ENCODE results near the gene MRPL22.
"Not testable (repeated sequence)": the region's sequence is repeated elsewhere in the genome, so short reads cannot be mapped to it uniquely, and the experiment has no call there.

MRPL22 gene

DNA sequence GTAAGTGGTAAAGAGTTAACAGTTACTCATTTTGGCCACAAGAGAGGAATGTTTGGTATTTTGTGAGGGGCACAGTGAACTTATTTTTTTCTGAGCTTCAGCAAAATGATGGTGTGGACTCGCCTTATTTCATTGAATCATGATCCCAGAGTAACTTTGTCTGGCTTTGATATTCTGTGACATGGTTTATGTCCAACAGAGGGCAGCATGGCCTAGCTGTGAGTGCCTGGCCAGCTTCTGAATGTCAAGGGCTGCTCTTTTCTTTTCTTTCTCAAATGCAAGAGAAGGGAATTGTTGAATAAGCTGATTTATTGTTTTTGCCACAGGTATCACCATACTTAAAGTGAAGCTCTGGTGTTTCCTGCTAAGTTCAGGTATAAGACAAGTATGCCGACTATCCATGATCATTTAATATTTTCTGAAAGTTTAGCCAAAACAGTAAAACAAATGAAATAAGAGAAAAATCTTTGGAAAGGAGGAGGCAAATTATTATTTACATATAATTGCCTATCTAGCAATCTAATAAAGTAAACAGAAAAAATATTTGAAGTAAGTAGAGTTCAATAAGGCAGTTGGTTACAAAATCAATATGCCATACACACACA lies 31.7 kb downstream of the MRPL22 start:
- Histone ChIP-seq H3K36me3 (ENCODE audit: control insufficient read depth in 2 of 2, insufficient read depth in 1 of 2, low read length in 2 of 2) (peaks cover 0 to 15% of the 10 kb centered on the region in 2 experiments; a peak in 1 of 3 replicates), H3K9me3 (ENCODE audit: control insufficient read depth, insufficient read depth, low read depth, low read length) (no peaks in the 10 kb centered on the region), H3K27ac (ENCODE audit: extremely low read depth, low read depth, low read length) (no peak overlapping the region), H3K4me3 (ENCODE audit: low read depth, low read length) (no peak overlapping the region), H3K4me1 (ENCODE audit: control insufficient read depth, insufficient read depth, low read length) (no peaks in the 10 kb centered on the region)
- ChIA-PET CTCF (interaction anchor here (0.6 to 3.5 kb wide), 19 partner anchors 8 to 1714 kb away, joined by 3 to 25 read pairs (median 3); no protein-coding TSS in a partner anchor), POLR2A (interaction anchor here (0.7 kb wide), 1 partner anchor 55 kb away, joined by 3 read pairs; no protein-coding TSS in a partner anchor)
- TF ChIP-seq ZNF654 (tag by site-specific recombination; IDR thresholded peaks at IDR 0.05; ENCODE audit: low read depth) (peak; percentile 32), ZNF658 (tag by site-specific recombination; IDR thresholded peaks at IDR 0.05) (no peak), MEIS1 (CRISPR knock-in tag; IDR thresholded peaks at IDR 0.05; ENCODE audit: borderline replicate concordance) (no peak), ZNF274 (IDR thresholded peaks at IDR 0.05; ENCODE audit: low read length) (no peak), ZNF274 (tag by site-specific recombination; IDR thresholded peaks at IDR 0.05; ENCODE audit: borderline replicate concordance) (no peak), FEZF1 (tag by site-specific recombination; IDR thresholded peaks at IDR 0.05) (0 out of 2 replicates have a peak, but pooled peaks have one; percentile 50), ZBTB17 (tag by site-specific recombination; IDR thresholded peaks at IDR 0.05) (peak; percentile 34; the same call in 1 of the 2 replicates), ZNF24 (tag by site-specific recombination; IDR thresholded peaks at IDR 0.05) (no peak)
- TF ChIP-seq, protein P1, sequence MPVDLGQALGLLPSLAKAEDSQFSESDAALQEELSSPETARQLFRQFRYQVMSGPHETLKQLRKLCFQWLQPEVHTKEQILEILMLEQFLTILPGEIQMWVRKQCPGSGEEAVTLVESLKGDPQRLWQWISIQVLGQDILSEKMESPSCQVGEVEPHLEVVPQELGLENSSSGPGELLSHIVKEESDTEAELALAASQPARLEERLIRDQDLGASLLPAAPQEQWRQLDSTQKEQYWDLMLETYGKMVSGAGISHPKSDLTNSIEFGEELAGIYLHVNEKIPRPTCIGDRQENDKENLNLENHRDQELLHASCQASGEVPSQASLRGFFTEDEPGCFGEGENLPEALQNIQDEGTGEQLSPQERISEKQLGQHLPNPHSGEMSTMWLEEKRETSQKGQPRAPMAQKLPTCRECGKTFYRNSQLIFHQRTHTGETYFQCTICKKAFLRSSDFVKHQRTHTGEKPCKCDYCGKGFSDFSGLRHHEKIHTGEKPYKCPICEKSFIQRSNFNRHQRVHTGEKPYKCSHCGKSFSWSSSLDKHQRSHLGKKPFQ (tag by site-specific recombination; IDR thresholded peaks at IDR 0.05): no peak
- TF ChIP-seq, protein P2, sequence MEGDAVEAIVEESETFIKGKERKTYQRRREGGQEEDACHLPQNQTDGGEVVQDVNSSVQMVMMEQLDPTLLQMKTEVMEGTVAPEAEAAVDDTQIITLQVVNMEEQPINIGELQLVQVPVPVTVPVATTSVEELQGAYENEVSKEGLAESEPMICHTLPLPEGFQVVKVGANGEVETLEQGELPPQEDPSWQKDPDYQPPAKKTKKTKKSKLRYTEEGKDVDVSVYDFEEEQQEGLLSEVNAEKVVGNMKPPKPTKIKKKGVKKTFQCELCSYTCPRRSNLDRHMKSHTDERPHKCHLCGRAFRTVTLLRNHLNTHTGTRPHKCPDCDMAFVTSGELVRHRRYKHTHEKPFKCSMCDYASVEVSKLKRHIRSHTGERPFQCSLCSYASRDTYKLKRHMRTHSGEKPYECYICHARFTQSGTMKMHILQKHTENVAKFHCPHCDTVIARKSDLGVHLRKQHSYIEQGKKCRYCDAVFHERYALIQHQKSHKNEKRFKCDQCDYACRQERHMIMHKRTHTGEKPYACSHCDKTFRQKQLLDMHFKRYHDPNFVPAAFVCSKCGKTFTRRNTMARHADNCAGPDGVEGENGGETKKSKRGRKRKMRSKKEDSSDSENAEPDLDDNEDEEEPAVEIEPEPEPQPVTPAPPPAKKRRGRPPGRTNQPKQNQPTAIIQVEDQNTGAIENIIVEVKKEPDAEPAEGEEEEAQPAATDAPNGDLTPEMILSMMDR (tag by site-specific recombination; IDR thresholded peaks at IDR 0.05): peak; percentile 52; the same call in 1 of the 2 replicates

DNA sequence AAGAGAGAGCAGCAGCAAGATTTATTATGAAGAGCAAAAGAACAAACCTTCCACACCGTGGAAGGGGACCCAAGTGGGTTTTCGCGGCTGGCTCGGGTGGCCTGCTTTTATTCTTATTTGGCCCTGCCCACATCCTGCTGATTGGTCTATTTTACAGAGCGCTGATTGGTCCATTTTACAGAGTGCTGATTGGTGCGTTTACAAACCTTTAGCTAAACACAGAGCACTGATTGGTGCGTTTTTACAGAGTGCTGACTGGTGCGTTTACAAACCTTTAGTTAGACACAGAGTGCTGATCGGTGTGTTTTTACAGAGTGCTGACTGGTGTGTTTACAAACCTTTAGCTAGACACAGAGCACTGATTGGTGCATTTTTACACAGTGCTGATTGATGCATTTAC lies 35.2 kb downstream of the MRPL22 start:
- not testable (repeated sequence) for H3K36me3 ChIP-seq (ENCODE audit: control insufficient read depth in 2 of 2, insufficient read depth in 1 of 2, low read length in 2 of 2); H3K27ac ChIP-seq (ENCODE audit: extremely low read depth, low read depth, low read length); H3K4me3 ChIP-seq (ENCODE audit: low read depth, low read length); H3K4me1 ChIP-seq (ENCODE audit: control insufficient read depth, insufficient read depth, low read length); H3K9me3 ChIP-seq (ENCODE audit: control insufficient read depth, insufficient read depth, low read depth, low read length)
- ChIA-PET CTCF (interaction anchor here (0.7 to 1.3 kb wide), 2 partner anchors 29 to 747 kb away, joined by 3 read pairs; no protein-coding TSS in a partner anchor), POLR2A (interaction anchor here (0.6 kb wide), 1 partner anchor 23 kb away, joined by 4 read pairs; no protein-coding TSS in a partner anchor)

DNA sequence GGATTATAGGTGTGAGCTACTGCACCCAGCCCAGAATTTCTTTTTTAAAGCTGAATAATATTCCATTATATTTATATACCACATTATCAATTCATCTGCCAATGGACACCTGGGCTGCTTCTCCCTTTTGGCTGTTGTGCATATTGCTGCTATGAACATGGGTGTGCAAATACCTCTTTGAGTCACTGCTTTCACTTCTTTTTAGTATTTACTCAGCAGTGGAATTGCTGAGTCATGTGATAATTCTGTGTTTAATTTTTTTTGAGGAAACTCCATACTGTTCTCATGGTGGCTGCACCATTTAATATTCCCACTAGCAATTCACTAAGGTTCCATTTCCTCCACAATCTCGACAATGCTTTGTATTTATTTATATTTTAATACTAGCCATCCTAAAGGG lies 36.5 kb downstream of the MRPL22 start:
- no peaks in the 10 kb centered on the region for H3K9me3 ChIP-seq (ENCODE audit: control insufficient read depth, insufficient read depth, low read depth, low read length)
- H3K36me3 ChIP-seq (ENCODE audit: control insufficient read depth in 2 of 2, insufficient read depth in 1 of 2, low read length in 2 of 2): no peaks in the 10 kb centered on the region
- TF ChIP-seq, protein P3, sequence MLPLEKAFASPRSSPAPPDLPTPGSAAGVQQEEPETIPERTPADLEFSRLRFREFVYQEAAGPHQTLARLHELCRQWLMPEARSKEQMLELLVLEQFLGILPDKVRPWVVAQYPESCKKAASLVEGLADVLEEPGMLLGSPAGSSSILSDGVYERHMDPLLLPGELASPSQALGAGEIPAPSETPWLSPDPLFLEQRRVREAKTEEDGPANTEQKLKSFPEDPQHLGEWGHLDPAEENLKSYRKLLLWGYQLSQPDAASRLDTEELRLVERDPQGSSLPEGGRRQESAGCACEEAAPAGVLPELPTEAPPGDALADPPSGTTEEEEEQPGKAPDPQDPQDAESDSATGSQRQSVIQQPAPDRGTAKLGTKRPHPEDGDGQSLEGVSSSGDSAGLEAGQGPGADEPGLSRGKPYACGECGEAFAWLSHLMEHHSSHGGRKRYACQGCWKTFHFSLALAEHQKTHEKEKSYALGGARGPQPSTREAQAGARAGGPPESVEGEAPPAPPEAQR (tag by site-specific recombination; IDR thresholded peaks at IDR 0.05): no peak
- TF ChIP-seq, protein P4, sequence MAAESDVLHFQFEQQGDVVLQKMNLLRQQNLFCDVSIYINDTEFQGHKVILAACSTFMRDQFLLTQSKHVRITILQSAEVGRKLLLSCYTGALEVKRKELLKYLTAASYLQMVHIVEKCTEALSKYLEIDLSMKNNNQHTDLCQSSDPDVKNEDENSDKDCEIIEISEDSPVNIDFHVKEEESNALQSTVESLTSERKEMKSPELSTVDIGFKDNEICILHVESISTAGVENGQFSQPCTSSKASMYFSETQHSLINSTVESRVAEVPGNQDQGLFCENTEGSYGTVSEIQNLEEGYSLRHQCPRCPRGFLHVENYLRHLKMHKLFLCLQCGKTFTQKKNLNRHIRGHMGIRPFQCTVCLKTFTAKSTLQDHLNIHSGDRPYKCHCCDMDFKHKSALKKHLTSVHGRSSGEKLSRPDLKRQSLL (tag by site-specific recombination; IDR thresholded peaks at IDR 0.05): no peak
- TF ChIP-seq ZNF324 (tag by site-specific recombination; IDR thresholded peaks at IDR 0.05): no peak
- H3K27ac ChIP-seq (ENCODE audit: extremely low read depth, low read depth, low read length): no peak overlapping the region
- H3K4me1 ChIP-seq (ENCODE audit: control insufficient read depth, insufficient read depth, low read length): no peaks in the 10 kb centered on the region
- POLR2A ChIA-PET: no interaction called here
- CTCF ChIA-PET: no interaction called here
- H3K4me3 ChIP-seq (ENCODE audit: low read depth, low read length): no peak overlapping the region

DNA sequence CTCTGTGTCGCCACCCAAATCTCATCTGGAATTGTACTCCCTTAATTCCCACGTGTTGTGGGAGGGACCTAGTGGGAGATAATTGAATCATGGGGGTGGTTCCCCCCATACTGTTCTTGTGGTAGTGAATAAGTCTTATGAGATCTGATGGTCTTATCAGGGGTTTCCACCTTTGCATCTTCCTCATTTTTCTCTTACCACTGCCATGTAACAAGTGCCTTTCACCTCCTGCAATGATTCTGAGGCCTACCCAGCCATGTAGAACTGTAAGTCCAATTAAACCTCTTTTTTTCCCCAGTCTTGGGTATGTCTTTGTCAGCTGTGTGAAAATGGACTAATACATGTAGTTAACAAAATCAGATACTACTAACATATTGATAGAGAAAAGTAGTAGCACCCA lies 37.4 kb downstream of the MRPL22 start:
- H3K4me1 ChIP-seq (ENCODE audit: control insufficient read depth, insufficient read depth, low read length); CTCF ChIA-PET; POLR2A ChIA-PET; H3K9me3 ChIP-seq (ENCODE audit: control insufficient read depth, insufficient read depth, low read depth, low read length); H3K4me3 ChIP-seq (ENCODE audit: low read depth, low read length); H3K36me3 ChIP-seq (ENCODE audit: control insufficient read depth in 2 of 2, insufficient read depth in 1 of 2, low read length in 2 of 2); H3K27ac ChIP-seq (ENCODE audit: extremely low read depth, low read depth, low read length): not testable (repeated sequence)

Data from HEK293 (cell line).